Mucosa of stomach (tissue), 1 donor: ENCODE measurements around the gene MAFG.
"Not testable (repeated sequence)": the region's sequence is repeated elsewhere in the genome, so short reads cannot be mapped to it uniquely, and the experiment has no call there.

Experiments
- H3K27me3 ChIP-seq: one replicate; pipeline ENCODE4 v1.7.0; 2013; ENCODE audit warnings: mild to moderate bottlenecking, low read length; ENCODE audit not compliant: control insufficient read depth, insufficient read depth
- H3K36me3 ChIP-seq: one replicate; pipeline ENCODE4 v1.7.0; 2013; ENCODE audit warnings: low read length; ENCODE audit not compliant: control insufficient read depth, insufficient read depth
- H3K4me1 ChIP-seq: one replicate; pipeline ENCODE4 v1.7.0; 2013; ENCODE audit warnings: mild to moderate bottlenecking, low read length; ENCODE audit not compliant: control insufficient read depth, insufficient read depth
- H3K4me3 ChIP-seq: one replicate; pipeline ENCODE4 v1.7.0; 2013; ENCODE audit warnings: low read length
- H3K9ac ChIP-seq: one replicate; pipeline ENCODE4 v1.7.0; 2013; ENCODE audit warnings: mild to moderate bottlenecking, low read length, moderate library complexity
- H3K9me3 ChIP-seq: one replicate; pipeline ENCODE4 v1.7.0; 2013; ENCODE audit warnings: mild to moderate bottlenecking, low read length, moderate library complexity; ENCODE audit not compliant: control insufficient read depth
- donor health status: Pancreatic carcinoma.

MAFG gene

GRCh38 chr17:81921996-81922565 lies 5.5 kb downstream of the MAFG start:
- no peak overlapping the region for H3K4me3 ChIP-seq

GRCh38 chr17:81921537-81921862 lies 6.0 kb downstream of the MAFG start:
- H3K4me3 ChIP-seq: no peak overlapping the region
- no peaks in the 10 kb centered on the region for H3K27me3 ChIP-seq
- peaks cover 83% of the 10 kb centered on the region for H3K4me1 ChIP-seq
- H3K9ac ChIP-seq: no peak overlapping the region
- no peaks in the 10 kb centered on the region for H3K9me3 ChIP-seq
- H3K36me3 ChIP-seq: peaks cover 8% of the 10 kb centered on the region

More at GRCh38 chr17:81921996-81922565, 5.5 kb downstream of the MAFG start:
- Histone ChIP-seq H3K27me3 (no peaks in the 10 kb centered on the region), H3K4me1 (peaks cover 78% of the 10 kb centered on the region), H3K9ac (no peak overlapping the region), H3K36me3 (peaks cover 8% of the 10 kb centered on the region), H3K9me3 (no peaks in the 10 kb centered on the region)

GRCh38 chr17:81920612-81921536 lies 6.7 kb downstream of the MAFG start:
- peak overlapping the region; percentile 10 for H3K9ac ChIP-seq
- no peaks in the 10 kb centered on the region for H3K27me3 ChIP-seq
- no peaks in the 10 kb centered on the region for H3K9me3 ChIP-seq
- H3K4me1 ChIP-seq: peaks cover 83% of the 10 kb centered on the region
- peaks cover 11% of the 10 kb centered on the region for H3K36me3 ChIP-seq
- H3K4me3 ChIP-seq: no peak overlapping the region

DNA sequence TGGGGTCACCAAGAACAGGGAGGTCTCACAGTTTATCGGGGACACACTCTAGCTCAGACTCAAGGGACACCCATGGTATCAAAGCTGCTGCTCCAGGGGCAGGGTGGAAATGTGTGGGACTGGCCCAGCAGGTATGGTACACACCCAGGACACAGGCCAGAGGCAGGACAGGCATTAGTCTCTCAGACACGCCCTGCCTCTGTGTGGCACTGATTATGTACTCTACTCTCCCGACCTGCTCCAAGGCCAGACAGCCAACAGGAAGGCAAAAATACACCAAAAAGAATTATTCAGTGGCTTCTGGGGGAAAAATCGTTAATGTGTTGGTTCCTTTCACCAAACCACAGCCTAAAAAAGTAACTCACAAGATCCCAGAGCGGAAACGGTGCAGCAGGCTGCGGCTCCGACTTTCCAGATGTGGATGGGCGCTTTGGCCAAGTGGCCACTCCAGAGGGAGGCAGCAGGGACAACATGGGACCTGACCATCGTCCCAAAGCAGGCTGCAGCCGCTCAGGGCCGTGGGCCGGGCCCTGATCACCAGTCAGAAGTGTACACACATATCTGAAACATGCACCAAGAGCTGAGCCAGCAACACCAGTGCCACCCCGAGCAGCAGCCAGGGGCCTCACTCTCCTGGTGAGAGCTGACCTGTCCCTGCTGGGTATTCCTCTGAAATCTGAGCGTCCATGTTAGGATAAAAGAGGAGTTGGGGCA lies 8.5 kb downstream of the MAFG start:
- H3K4me3 ChIP-seq: no peak overlapping the region
- peaks cover 72% of the 10 kb centered on the region for H3K4me1 ChIP-seq
- no peaks in the 10 kb centered on the region for H3K9me3 ChIP-seq
- no peaks in the 10 kb centered on the region for H3K27me3 ChIP-seq
- H3K36me3 ChIP-seq: peaks cover 28% of the 10 kb centered on the region
- H3K9ac ChIP-seq: peak overlapping the region; percentile 67

- H3K4me3 ChIP-seq, H3K9me3 ChIP-seq, H3K27me3 ChIP-seq: not testable (repeated sequence)
- H3K4me1 ChIP-seq: peaks cover 65% of the 10 kb centered on the region
- peak overlapping the region; percentile 31 for H3K9ac ChIP-seq
- H3K36me3 ChIP-seq: peaks cover 35% of the 10 kb centered on the region
These were observed 9.2 kb downstream of the MAFG start for GRCh38 chr17:81918333-81918669.

DNA sequence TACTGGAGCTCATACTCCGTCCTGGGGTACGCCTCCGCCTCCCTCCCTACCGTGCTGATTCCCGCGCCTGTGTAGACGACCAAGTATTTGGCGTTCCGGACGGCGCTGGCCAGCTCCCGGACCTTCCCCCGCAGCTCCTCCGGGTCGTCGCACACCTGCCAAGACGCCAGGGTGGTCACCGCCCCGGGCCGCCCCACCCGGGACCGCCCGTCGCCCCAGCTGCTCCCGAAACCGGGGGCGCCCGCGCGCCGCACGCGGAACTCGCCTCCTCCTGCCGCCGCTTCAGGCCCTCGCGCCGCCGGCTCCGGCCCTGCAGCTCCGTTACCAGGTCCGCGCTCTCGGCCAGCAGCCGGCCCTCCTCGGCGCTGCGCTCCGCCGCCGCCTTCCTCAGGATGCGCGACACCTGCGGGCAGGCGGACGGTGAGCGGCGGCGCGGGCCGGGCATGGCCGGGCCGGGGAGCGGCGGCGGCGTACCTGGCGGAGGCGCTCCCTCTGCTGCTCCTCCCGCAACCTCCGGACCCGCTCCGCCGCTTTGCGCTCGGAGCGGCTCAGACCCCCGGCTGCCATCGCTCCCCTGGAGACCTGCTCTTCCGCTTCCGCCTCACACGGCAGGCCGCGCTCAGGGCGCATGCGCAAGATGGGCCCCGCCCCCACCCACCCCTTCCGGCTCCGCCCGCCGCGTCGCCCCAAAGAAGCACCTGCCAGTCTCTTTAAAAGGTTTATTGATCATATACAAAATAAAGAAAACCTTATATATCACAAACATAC lies 9.8 kb downstream of the MAFG start, which contains the start of gene SIRT7:
Gene SIRT7 (minus strand): TSS at position 612 of the 768 bp plus-strand sequence. CDS start 45 bp downstream, at position 567.
- H3K36me3 ChIP-seq: peaks cover 36% of the 10 kb centered on the region
- peak within 1 kb of the TSS; percentile 28 for H3K4me3 ChIP-seq
- peaks cover 64% of the 10 kb centered on the region for H3K4me1 ChIP-seq
- peak within 1 kb of the TSS; percentile 67 for H3K9ac ChIP-seq
- no peaks in the 10 kb centered on the region for H3K9me3 ChIP-seq
- H3K27me3 ChIP-seq: no peaks in the 10 kb centered on the region

DNA sequence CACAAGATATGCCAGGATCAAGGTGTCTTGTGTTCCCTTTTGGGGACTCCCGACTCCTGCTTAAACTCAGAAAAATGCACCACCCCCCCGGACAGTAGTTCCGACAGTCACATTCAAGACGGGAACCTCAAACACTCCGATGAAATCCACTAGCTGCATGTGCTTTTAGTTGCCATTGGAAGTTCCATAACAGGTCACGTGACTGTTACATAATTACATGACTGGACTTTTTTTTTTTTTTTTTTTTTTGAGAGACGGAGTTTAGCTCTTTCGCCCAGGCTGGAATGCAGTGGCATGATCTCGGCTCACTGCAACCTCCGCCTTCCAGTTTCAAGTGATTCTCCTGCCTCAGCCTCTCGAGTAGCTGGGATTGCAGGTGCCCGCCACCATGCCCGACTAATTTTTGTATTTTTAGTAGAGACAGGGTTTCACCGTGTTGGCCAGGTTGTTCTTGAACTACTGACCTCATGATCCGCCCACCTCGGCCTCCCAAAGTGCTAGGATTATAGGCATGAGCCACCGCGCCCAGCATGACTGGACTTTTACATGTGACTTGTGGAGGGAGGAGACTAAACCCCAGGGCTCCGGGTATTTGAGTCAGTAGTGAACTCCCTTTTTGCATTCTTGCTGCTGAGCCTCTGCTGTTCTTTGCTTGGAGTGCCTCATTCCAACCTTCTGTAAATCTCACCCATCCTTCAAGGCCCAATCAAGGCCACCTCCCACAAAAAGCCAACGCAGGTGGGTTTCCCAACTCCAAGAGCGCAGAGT lies 11.1 kb downstream of the MAFG start:
- peaks cover 36% of the 10 kb centered on the region for H3K36me3 ChIP-seq
- no peaks in the 10 kb centered on the region for H3K9me3 ChIP-seq
- H3K27me3 ChIP-seq: no peaks in the 10 kb centered on the region
- peak overlapping the region; percentile 28 for H3K4me3 ChIP-seq
- peaks cover 68% of the 10 kb centered on the region for H3K4me1 ChIP-seq
- H3K9ac ChIP-seq: peak overlapping the region; percentile 63

- H3K27me3 ChIP-seq: no peaks in the 10 kb centered on the region
- H3K36me3 ChIP-seq: peaks cover 31% of the 10 kb centered on the region
- no peaks in the 10 kb centered on the region for H3K9me3 ChIP-seq
- H3K4me1 ChIP-seq: peaks cover 62% of the 10 kb centered on the region
- H3K9ac ChIP-seq: no peak overlapping the region
- no peak overlapping the region for H3K4me3 ChIP-seq
These were observed 12.2 kb downstream of the MAFG start for GRCh38 chr17:81915331-81915730.

DNA sequence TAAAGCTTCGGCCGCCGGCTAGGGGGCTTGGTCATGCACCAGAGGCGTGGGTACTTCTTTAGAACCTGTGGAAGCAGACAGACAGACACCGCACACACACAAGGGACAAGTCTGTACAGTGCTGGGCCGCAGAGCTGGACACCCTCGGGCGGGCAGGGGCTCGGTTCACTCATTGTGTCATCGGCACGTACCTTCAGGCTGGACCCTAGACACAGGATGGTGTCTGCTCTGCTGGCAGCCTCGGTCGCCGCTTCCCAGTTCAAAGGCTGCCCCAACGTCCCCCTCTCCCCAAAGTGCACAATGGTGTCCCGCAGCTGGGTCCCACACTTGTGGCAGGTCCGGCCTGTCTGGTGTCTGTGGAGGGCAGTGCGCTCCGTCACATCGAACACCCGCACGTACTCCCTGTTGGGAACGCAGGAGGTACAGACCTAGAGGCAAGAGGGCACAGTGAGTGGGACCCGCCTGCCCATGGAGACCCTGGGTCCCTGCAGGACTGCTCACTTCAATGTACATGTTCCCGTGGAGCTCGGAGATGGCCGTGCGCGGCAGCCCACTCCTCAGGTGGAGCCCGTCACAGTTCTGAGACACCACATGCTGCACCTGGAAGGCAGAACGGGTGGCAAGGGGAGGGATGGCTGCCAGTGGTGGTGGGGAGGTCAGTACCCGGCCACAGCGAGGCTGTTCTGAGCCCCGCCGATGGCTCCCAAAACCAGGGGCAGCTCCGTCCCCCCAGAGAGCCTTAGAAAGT lies 13.3 kb downstream of the MAFG start:
- Histone ChIP-seq H3K36me3 (peaks cover 27% of the 10 kb centered on the region), H3K9me3 (no peaks in the 10 kb centered on the region), H3K27me3 (no peaks in the 10 kb centered on the region), H3K4me3 (no peak overlapping the region), H3K4me1 (peaks cover 62% of the 10 kb centered on the region), H3K9ac (no peak overlapping the region)

GRCh38 chr17:81913394-81914102 lies 14.0 kb downstream of the MAFG start:
- Histone ChIP-seq H3K4me1 (peaks cover 58% of the 10 kb centered on the region), H3K27me3 (no peaks in the 10 kb centered on the region), H3K9me3 (no peaks in the 10 kb centered on the region), H3K4me3 (no peak overlapping the region), H3K9ac (no peak overlapping the region), H3K36me3 (peaks cover 27% of the 10 kb centered on the region)
